Measurements from ENCODE around the gene C19orf44. TPM values are rescaled to one million over a fixed set of nuclear protein-coding genes. Genes with fewer than 3 reads are reported as not detected.

C19orf44 gene
- polyA plus RNA-seq, 2 of the 4 experiments (the other 2 are of a cell fraction), result 2.9 to 3.0 TPM

- TF ChIP-seq NR3C1 (IDR thresholded peaks at IDR 0.05) (no peak), CEBPB (IDR thresholded peaks at IDR 0.05) (no peak), ZFP36 (IDR thresholded peaks at IDR 0.05; ENCODE audit: borderline replicate concordance, partially characterized antibody) (no peak), MAFK (IDR thresholded peaks at IDR 0.05; ENCODE audit: partially characterized antibody) (no peak), NPAS2 (CRISPR knock-in tag; IDR thresholded peaks at IDR 0.05; ENCODE audit: borderline replicate concordance) (no peak), POLR2A (IDR thresholded peaks at IDR 0.05; ENCODE audit: low read length) (no peak), SMC3 (IDR thresholded peaks at IDR 0.05) (no peak), HMGXB4 (CRISPR knock-in tag; IDR thresholded peaks at IDR 0.05; ENCODE audit: borderline replicate concordance) (no peak), ZC3H11A (IDR thresholded peaks at IDR 0.05) (no peak), RARB (CRISPR knock-in tag; IDR thresholded peaks at IDR 0.05) (no peak), BHLHE40 (IDR thresholded peaks at IDR 0.05; ENCODE audit: low read depth, low read length) (no peak), TP53 (CRISPR knock-in tag; IDR thresholded peaks at IDR 0.05) (no peak), HOXA7 (CRISPR knock-in tag; IDR thresholded peaks at IDR 0.05) (no peak), ELK1 (IDR thresholded peaks at IDR 0.05; ENCODE audit: low read depth, low read length) (no peak), PBX3 (IDR thresholded peaks at IDR 0.05) (no peak), TFCP2L1 (CRISPR knock-in tag; IDR thresholded peaks at IDR 0.05) (no peak), KDM5A (IDR thresholded peaks at IDR 0.05) (no peak)
- TF ChIP-seq, protein P1, sequence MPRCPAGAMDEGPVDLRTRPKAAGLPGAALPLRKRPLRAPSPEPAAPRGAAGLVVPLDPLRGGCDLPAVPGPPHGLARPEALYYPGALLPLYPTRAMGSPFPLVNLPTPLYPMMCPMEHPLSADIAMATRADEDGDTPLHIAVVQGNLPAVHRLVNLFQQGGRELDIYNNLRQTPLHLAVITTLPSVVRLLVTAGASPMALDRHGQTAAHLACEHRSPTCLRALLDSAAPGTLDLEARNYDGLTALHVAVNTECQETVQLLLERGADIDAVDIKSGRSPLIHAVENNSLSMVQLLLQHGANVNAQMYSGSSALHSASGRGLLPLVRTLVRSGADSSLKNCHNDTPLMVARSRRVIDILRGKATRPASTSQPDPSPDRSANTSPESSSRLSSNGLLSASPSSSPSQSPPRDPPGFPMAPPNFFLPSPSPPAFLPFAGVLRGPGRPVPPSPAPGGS (IDR thresholded peaks at IDR 0.05), result no peak
- Histone ChIP-seq H3K4me1 (peaks cover 11% of the 10 kb centered on the region), H3K4me3 (no peak overlapping the region), H3K4me2 (no peak overlapping the region), H3K27ac (no peak overlapping the region), H3K9me3 (no peaks in the 10 kb centered on the region)
- 81% methylated on average over 7 of the region's 7 CpGs for WGBS (ENCODE audit: missing lambda C conversion rate)
- no peak for ATAC-seq
- no peak for DNase-seq (ENCODE audit: low read depth in 1 of 2, low spot score in 1 of 2)
- POLR2A ChIA-PET, result no interaction called here
- CTCF ChIA-PET, result no interaction called here
- no peak for FAIRE-seq
These were observed 68.6 kb downstream of the C19orf44 start for GRCh38 chr19:16564842-16565241.

- no peak for DNase-seq (ENCODE audit: low read depth in 1 of 2, low spot score in 1 of 2)
- H3K4me3 ChIP-seq, result no peak overlapping the region
- no peak for ATAC-seq
- no peak for FAIRE-seq
- 93% methylated on average over 10 of the region's 10 CpGs for WGBS (ENCODE audit: missing lambda C conversion rate)
- ChIA-PET POLR2A (interaction anchor here (1.0 kb wide), 1 partner anchor 23 kb away, joined by 3 read pairs; no protein-coding TSS in a partner anchor), CTCF (no interaction called here)
- TF ChIP-seq NR3C1 (IDR thresholded peaks at IDR 0.05) (no peak), MAZ (IDR thresholded peaks at IDR 0.05; ENCODE audit: borderline replicate concordance, low read depth, low read length) (no peak), REST (IDR thresholded peaks at IDR 0.05) (no peak), HEYL (CRISPR knock-in tag; IDR thresholded peaks at IDR 0.05) (no peak), GATA3 (IDR thresholded peaks at IDR 0.05; ENCODE audit: borderline replicate concordance) (no peak), EHF (CRISPR knock-in tag; IDR thresholded peaks at IDR 0.05) (no peak), CHD4 (IDR thresholded peaks at IDR 0.05; ENCODE audit: borderline replicate concordance) (no peak), HDAC2 (IDR thresholded peaks at IDR 0.05) (no peak), ZNF302 (CRISPR knock-in tag; IDR thresholded peaks at IDR 0.05) (no peak), KDM1A (IDR thresholded peaks at IDR 0.05; ENCODE audit: low read depth) (no peak), RARB (CRISPR knock-in tag; IDR thresholded peaks at IDR 0.05) (no peak), CHD2 (IDR thresholded peaks at IDR 0.05; ENCODE audit: low read length, partially characterized antibody) (no peak)
- TF ChIP-seq, protein P2, sequence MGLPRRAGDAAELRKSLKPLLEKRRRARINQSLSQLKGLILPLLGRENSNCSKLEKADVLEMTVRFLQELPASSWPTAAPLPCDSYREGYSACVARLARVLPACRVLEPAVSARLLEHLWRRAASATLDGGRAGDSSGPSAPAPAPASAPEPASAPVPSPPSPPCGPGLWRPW (IDR thresholded peaks at IDR 0.05), result no peak
- no peak overlapping the region for H3K4me2 ChIP-seq
- no peak overlapping the region for H3K27ac ChIP-seq
- H3K4me1 ChIP-seq, result peaks cover 14% of the 10 kb centered on the region
- H3K9me3 ChIP-seq, result no peaks in the 10 kb centered on the region
These were observed 70.0 kb downstream of the C19orf44 start for GRCh38 chr19:16566161-16566560.

Data from A549 (cell line).